Fibroblast of villous mesenchyme (primary cell): ENCODE results near the gene NMBR. TPM values are rescaled to one million over a fixed set of nuclear protein-coding genes. Genes with fewer than 3 reads are reported as not detected.
"Not testable (repeated sequence)": the region's sequence is repeated elsewhere in the genome, so short reads cannot be mapped to it uniquely, and the experiment has no call there.

Experiments used
- DNase-seq: peaks from one replicate; pipeline ENCODE4 v3.0.0-alpha.2; 2010; ENCODE audit warnings: low read depth
- H3K4me3 ChIP-seq: 2 replicates; pipeline ENCODE4 v1.5.1; 2011; ENCODE audit warnings: low read depth, mild to moderate bottlenecking, low read length
- total RNA-seq: library from RNA; depleted of rRNA; stranded (reverse); fragments of >200 nt; gene quantifications from 2 replicates; pipeline ENCODE4 v1.2.3, GENCODE V29; 2012
- TF ChIP-seq, protein P1 (sequence below): IDR thresholded peaks from 2 replicates; pipeline ENCODE4 v1.5.1; 2012; ENCODE audit warnings: low read depth, mild to moderate bottlenecking, low read length; ENCODE audit not compliant: insufficient read depth

Gene NMBR
- total RNA-seq, 1 donor: not detected

GRCh38 chr6:142132625-142133024 lies 14.3 kb downstream of the NMBR start, which contains the start of gene GJE1:
TSS of gene GJE1 (plus strand) at chr6:142132925. CDS start at chr6:142133159, 234 bp downstream.
- TF ChIP-seq, protein P1, sequence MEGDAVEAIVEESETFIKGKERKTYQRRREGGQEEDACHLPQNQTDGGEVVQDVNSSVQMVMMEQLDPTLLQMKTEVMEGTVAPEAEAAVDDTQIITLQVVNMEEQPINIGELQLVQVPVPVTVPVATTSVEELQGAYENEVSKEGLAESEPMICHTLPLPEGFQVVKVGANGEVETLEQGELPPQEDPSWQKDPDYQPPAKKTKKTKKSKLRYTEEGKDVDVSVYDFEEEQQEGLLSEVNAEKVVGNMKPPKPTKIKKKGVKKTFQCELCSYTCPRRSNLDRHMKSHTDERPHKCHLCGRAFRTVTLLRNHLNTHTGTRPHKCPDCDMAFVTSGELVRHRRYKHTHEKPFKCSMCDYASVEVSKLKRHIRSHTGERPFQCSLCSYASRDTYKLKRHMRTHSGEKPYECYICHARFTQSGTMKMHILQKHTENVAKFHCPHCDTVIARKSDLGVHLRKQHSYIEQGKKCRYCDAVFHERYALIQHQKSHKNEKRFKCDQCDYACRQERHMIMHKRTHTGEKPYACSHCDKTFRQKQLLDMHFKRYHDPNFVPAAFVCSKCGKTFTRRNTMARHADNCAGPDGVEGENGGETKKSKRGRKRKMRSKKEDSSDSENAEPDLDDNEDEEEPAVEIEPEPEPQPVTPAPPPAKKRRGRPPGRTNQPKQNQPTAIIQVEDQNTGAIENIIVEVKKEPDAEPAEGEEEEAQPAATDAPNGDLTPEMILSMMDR: no peak
- H3K4me3 ChIP-seq: no peak within 1 kb of the TSS
- no peak for DNase-seq

DNA sequence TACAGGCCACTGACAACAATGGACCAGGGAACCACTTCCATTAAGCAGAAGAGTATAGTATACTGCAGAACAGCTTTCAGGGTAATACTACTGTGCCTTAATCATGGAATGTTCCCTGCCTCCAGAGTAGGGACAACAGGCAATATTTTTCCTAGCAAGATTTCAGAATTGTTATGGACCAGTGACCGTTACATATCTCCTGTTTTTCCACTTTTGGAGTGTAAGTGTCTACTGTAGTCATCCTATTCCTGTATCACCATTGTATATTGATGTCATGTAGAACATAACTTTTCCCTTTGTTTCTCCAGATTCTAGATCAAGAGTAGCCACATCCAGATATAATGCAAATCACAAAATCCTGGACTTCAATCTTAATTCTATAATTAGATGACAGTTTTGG lies 16.1 kb downstream of the NMBR start:
- no peak overlapping the region for H3K4me3 ChIP-seq
- DNase-seq: no peak
- TF ChIP-seq, protein P1: no peak

- TF ChIP-seq, protein P1: no peak
- no peak for DNase-seq
- H3K4me3 ChIP-seq: no peak overlapping the region
Observed at GRCh38 chr6:142121342-142121741, 25.6 kb downstream of the NMBR start.

GRCh38 chr6:142118925-142119324 lies 28.0 kb downstream of the NMBR start:
- DNase-seq: no peak
- TF ChIP-seq, protein P1: no peak
- no peak overlapping the region for H3K4me3 ChIP-seq

DNA sequence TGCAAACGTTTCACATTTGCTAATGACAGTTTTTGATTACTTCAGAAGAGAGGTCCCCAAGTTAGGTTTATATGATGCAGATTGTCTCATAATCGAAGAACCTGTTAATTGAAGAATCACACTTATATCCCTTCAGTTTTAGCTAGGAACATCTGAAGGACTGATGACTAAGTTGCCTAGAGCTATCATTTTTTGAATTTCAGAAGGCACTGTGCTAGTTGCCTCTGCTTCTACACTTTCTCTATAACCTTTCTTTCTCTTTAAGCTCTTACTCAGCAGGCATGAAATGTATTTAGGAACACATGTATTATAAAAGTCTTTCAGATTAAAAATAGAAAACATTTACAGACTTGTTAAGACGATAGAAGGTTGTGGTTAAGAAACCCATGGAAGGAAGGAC lies 28.6 kb downstream of the NMBR start:
- DNase-seq: no peak
- TF ChIP-seq, protein P1: no peak
- H3K4me3 ChIP-seq: no peak overlapping the region

DNA sequence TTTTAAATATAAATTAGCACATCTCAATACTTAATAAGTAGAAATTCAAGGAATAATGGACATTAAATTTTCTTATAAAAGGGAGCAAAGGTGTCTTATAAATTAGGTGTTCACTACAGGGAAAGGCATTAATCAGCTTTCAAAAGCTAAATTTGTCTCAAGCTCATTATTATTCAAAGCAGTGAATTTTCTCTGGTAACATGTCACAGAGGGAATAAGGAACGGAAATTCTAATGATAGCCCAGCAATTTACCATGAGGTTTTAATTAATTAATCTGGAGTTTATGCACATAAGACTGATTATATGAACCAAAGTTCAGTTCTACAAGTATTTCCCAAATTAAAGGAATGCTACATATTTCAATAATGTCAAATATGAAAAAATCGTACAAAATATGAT lies 29.6 kb downstream of the NMBR start:
- H3K4me3 ChIP-seq: no peak overlapping the region
- DNase-seq: no peak
- TF ChIP-seq, protein P1: no peak

DNA sequence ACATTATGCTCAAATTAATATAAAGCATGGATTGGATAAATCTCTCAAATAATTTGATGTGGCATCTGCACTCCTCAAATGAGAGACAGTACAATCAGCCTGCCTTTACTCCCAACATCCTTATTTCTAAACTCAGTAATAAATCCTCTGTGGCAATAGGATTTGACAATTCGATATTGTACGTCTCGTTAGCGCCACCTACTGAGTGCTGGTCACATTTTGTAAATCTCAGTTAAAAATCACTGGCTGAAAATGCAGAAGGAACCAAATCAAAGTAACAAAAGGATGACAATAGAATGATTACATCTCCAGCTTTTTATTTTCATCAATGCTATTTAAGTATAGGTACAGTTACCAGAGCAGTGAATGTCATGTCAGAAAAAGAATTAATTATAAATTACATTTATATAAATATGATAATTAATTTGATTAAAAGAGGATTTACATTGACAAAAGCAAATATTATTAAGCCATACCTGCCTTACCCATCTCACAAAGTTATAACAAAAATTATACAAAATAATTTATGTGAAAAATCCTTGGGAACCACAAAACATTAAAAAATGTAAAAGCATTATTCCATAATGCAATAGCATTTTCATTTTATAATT lies 34.4 kb downstream of the NMBR start:
- H3K4me3 ChIP-seq: no peak overlapping the region
- peak; percentile 81 for DNase-seq
- TF ChIP-seq, protein P1: peak; percentile 78

DNA sequence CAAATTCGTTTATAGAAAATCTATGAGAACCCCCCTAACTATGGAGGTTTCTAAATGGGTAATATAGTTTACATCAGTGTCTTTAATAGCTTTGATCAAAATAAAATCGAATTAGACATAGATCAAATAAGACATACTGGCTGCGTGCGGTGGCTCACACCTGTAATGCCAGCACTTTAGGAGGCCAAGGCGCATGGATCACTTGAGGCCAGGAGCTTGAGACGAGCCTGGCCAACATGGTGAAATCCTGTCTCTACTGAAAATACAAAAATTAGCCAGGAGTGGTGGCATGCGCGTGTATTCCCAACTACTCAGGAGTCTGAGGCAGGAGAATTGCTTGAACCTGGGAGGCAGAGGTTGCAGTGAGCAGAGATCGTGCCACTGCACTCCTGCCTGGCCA lies 36.1 kb downstream of the NMBR start:
- DNase-seq, H3K4me3 ChIP-seq: not testable (repeated sequence)

GRCh38 chr6:142104820-142105219 lies 42.1 kb downstream of the NMBR start:
- not testable (repeated sequence) for H3K4me3 ChIP-seq, DNase-seq
